Right lobe of liver (tissue), 6 donors: ENCODE data around the gene PSMD1. TPM values are rescaled to one million over a fixed set of nuclear protein-coding genes. Genes with fewer than 3 reads are reported as not detected.

Source experiments
- ATAC-seq, 4 donors: fragments of 200-7000 bp; cut with Tn5 transposase; one replicate each; pipeline ENCODE4 v1.9.1; 2020; ENCODE audit warnings: mild to moderate bottlenecking in 4 of 4, moderate library complexity in 4 of 4
- DNase-seq, 3 donors: peaks; one replicate each; pipeline ENCODE4 v3.0.0-alpha.2; 2020
- H3K27ac ChIP-seq, 3 donors: fragments of 200-600 bp; one replicate each; pipeline ENCODE4 v1.8.0; 2022
- H3K27me3 ChIP-seq, 2 donors: fragments of 200-600 bp; one replicate each; pipeline ENCODE4 v1.8.0; 2022
- H3K36me3 ChIP-seq, 4 donors: fragments of 200-600 bp; sonication (generic) in 1 of 4; one replicate each; pipeline versions ENCODE4 v1.5.1 to v1.8.0; 2017 to 2022; ENCODE audit warnings: control low read depth in 1 of 4
- H3K4me1 ChIP-seq, 4 donors: fragments of 200-600 bp; sonication (generic) in 1 of 4; one replicate each; pipeline versions ENCODE4 v1.5.1 to v1.8.0; 2017 to 2022; ENCODE audit warnings: control low read depth in 1 of 4
- H3K4me3 ChIP-seq, 3 donors: fragments of 200-600 bp; one replicate each; pipeline ENCODE4 v1.8.0; 2022
- H3K9me3 ChIP-seq, 4 donors: fragments of 200-600 bp; sonication (generic) in 1 of 4; one replicate each; pipeline versions ENCODE4 v1.5.1 to v1.8.0; 2017 to 2022; ENCODE audit warnings: control low read depth in 1 of 4
- POLR2A ChIP-seq: fragments of 450-650 bp; IDR thresholded peaks from one replicate; pipeline ENCODE4 v1.6.1; 2017; ENCODE audit warnings: antibody characterized with exemption, mild to moderate bottlenecking
- WGBS: methylation state at CpG from one replicate; pipeline ENCODE4 v1.1.6; 2018; ENCODE audit warnings: low coverage, low lambda C conversion rate; ENCODE audit not compliant: insufficient coverage; ENCODE audit errors: missing lambda C conversion rate; 5-methylcytosine and 5-hydroxymethylcytosine counted together
- intact Hi-C, 2 donors: fragments of 100-400 bp; cut with DNase I; formaldehyde crosslinking; loops; one replicate each; pipeline versions ENCODE4 v1.11.2 to v1.14.1; 2022
- total RNA-seq, 6 experiments: library from RNA; depleted of rRNA in 2 of 6; stranded (reverse); fragments of >200 nt in 2 of 6; fragmentation: NEBNext Ultra II Directional in 3 of 6; extraction: Animal tissue kit (Norgen Biotek cat#: 25700) in 3 of 6; gene quantifications; one replicate each; pipeline versions ENCODE4 v1.1.0 to v1.2.4, GENCODE V29; 2016 to 2023
- TF ChIP-seq, protein P1 (sequence below), 4 donors: fragments of 200-600 bp in 3 of 4; fragments of 450-650 bp in 1 of 4; IDR thresholded peaks; one replicate each; pipeline versions ENCODE4 v1.5.1 to v1.8.0; 2016 to 2022; ENCODE audit warnings: antibody characterized with exemption in 4 of 4, mild to moderate bottlenecking in 2 of 4
- donor health status: DM: no; HTN: yes; CAD: no.
- donor health status: DM: no; HTN: no; CAD: no.
- donor health status: DM: no; HTN: no; CAD: no.
- donor health status: DM: no; HTN: yes; CAD: no.
- donor health status: DM: no; HTN: yes; CAD: no.

Gene PSMD1
- total RNA-seq, 6 experiments from 2014 or later = 46.4 to 62.3 (median 55.5) TPM

DNA sequence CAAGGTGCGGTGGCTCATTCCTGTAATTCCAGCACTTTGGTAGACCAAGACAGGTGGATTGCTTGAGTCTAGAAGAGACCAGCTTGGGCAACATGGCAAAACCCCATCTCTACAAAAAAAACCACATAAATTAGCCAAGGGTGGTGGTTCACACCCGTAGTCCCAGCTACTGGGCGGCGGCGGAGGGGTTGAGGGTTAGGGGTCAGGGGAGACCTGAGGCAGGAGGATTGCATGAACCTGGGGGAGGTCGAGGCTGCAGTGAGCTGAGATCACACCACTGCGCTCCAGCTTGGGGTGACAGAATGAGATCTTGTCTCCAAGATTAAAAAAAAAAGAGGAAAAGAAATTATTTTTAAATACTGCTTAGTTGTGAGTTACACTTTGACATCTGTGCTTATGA lies 69.5 kb downstream of the PSMD1 start:
- TF ChIP-seq, protein P1, sequence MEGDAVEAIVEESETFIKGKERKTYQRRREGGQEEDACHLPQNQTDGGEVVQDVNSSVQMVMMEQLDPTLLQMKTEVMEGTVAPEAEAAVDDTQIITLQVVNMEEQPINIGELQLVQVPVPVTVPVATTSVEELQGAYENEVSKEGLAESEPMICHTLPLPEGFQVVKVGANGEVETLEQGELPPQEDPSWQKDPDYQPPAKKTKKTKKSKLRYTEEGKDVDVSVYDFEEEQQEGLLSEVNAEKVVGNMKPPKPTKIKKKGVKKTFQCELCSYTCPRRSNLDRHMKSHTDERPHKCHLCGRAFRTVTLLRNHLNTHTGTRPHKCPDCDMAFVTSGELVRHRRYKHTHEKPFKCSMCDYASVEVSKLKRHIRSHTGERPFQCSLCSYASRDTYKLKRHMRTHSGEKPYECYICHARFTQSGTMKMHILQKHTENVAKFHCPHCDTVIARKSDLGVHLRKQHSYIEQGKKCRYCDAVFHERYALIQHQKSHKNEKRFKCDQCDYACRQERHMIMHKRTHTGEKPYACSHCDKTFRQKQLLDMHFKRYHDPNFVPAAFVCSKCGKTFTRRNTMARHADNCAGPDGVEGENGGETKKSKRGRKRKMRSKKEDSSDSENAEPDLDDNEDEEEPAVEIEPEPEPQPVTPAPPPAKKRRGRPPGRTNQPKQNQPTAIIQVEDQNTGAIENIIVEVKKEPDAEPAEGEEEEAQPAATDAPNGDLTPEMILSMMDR (IDR thresholded peaks at IDR 0.05) = no peak
- no peak for TF ChIP-seq POLR2A
- intact Hi-C loops = no loop called here
- Histone ChIP-seq H3K27ac (no peak overlapping the region), H3K36me3 (no peaks in the 10 kb centered on the region), H3K9me3 (no peaks in the 10 kb centered on the region), H3K4me3 (no peak overlapping the region), H3K4me1 (peaks cover 0 to 49% (median 14%) of the 10 kb centered on the region in 4 donors), H3K27me3 (no peaks in the 10 kb centered on the region)
- DNase-seq = no peak
- ATAC-seq = no peak
- 95% methylated on average over 7 of the region's 7 CpGs for WGBS

DNA sequence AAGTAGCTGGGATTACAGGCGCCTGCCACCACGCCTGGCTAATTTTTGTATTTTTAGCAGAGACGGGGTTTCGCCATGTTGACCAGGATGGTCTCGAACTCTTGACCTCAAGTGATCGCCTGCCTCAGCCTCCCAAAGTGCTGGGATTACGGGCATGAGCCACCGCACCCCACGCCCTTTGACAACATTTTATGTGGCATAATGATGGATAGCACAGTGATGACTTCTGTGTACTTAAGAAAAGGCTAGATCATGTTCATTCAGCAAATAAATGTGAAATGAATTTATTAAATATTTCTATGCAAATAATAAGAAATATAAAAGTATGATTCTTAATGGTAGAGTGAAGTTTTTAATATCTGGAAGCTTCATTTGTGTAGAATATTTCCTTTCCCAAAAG lies 70.8 kb downstream of the PSMD1 start:
- WGBS = 95% methylated on average over 9 of the region's 9 CpGs
- Histone ChIP-seq H3K4me3 (no peak overlapping the region), H3K9me3 (no peaks in the 10 kb centered on the region), H3K36me3 (no peaks in the 10 kb centered on the region), H3K4me1 (peaks cover 0 to 51% (median 14%) of the 10 kb centered on the region in 4 donors), H3K27ac (no peak overlapping the region), H3K27me3 (no peaks in the 10 kb centered on the region)
- intact Hi-C loops = no loop called here
- DNase-seq = no peak
- ATAC-seq = no peak
- TF ChIP-seq POLR2A = no peak
- TF ChIP-seq, protein P1 (IDR thresholded peaks at IDR 0.05) = no peak

DNA sequence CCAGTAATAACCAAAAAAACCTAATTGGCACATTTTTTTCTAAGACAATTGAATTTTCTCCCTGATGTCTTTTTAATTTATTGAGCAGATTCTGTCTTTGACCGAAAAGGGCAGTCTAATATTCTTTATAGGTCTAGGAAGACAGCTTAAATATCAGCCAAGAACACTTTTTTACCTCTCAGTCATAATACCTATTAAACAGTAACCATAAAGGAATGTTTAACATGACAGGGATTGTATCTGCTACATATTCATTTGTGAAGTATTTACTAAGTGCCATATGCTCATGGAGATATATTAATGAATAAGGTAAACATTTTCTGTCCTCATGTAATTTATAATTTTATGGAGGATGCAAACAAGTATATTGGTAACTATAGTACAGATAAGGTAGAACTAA lies 71.3 kb downstream of the PSMD1 start:
- no peak for TF ChIP-seq POLR2A
- TF ChIP-seq, protein P1 (IDR thresholded peaks at IDR 0.05) = no peak
- peaks cover 0 to 51% (median 14%) of the 10 kb centered on the region in 4 donors for H3K4me1 ChIP-seq
- no peak for DNase-seq
- H3K4me3 ChIP-seq = no peak overlapping the region
- no peaks in the 10 kb centered on the region for H3K9me3 ChIP-seq
- no peaks in the 10 kb centered on the region for H3K36me3 ChIP-seq
- no peak for ATAC-seq
- no peak overlapping the region for H3K27ac ChIP-seq
- 100% methylated on average over 1 of the region's 1 CpG for WGBS
- intact Hi-C loops = no loop called here
- no peaks in the 10 kb centered on the region for H3K27me3 ChIP-seq

DNA sequence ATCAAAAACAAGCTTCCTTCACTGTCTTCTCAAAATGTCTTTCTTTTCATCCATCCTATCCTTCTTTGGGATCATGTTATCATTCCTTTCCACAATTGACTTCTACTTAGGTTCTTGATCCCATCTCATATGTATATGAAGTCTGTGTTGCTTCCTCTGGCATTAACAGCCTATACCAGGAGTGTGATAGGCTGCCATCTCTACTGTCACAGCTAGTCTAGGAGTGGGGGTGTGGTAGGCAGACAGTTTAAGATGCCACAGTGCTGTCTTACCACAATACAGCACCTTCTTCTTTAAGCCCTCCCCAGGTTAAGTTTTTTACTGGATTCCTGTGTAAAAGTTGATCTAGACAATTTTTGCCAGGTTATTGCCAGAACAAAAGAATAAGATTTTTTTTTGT lies 71.9 kb downstream of the PSMD1 start:
- Histone ChIP-seq H3K36me3 (no peaks in the 10 kb centered on the region), H3K4me1 (peaks cover 0 to 51% (median 14%) of the 10 kb centered on the region in 4 donors), H3K9me3 (no peaks in the 10 kb centered on the region), H3K4me3 (no peak overlapping the region), H3K27ac (no peak overlapping the region), H3K27me3 (no peaks in the 10 kb centered on the region)
- DNase-seq = no peak
- no peak for ATAC-seq
- TF ChIP-seq, protein P1 (IDR thresholded peaks at IDR 0.05) = no peak
- TF ChIP-seq POLR2A = no peak
- intact Hi-C loops = no loop called here

- no peak overlapping the region for H3K4me3 ChIP-seq
- H3K27me3 ChIP-seq = no peaks in the 10 kb centered on the region
- intact Hi-C loops = no loop called here
- peaks cover 0 to 49% (median 13%) of the 10 kb centered on the region in 4 donors for H3K4me1 ChIP-seq
- no peak overlapping the region for H3K27ac ChIP-seq
- ATAC-seq = no peak
- TF ChIP-seq, protein P1 (IDR thresholded peaks at IDR 0.05) = no peak
- no peak for TF ChIP-seq POLR2A
- H3K36me3 ChIP-seq = no peaks in the 10 kb centered on the region
- H3K9me3 ChIP-seq = no peaks in the 10 kb centered on the region
- no peak for DNase-seq
- WGBS = 100% methylated on average over 1 of the region's 1 CpG
Observed at GRCh38 chr2:231129216-231129615, 72.5 kb downstream of the PSMD1 start.
